HFF-Myc (cell line): ENCODE measurements around the gene NHLH2.
A peak's percentile ranks its signal among the peaks of the same experiment; 100 is the strongest.

ENCODE experiments used
- DNase-seq: peaks from one replicate; pipeline ENCODE4 v3.0.0-alpha.2; 2011; ENCODE audit warnings: low read depth; ENCODE audit errors: extremely low read depth
- H3K4me3 ChIP-seq: replicated peaks from 2 replicates; pipeline ENCODE4 v1.5.1; 2011; ENCODE audit warnings: low read depth, mild to moderate bottlenecking, control low read depth, low read length
- TF ChIP-seq, protein P1 (sequence below): IDR thresholded peaks from 2 replicates; pipeline ENCODE4 v1.5.1; 2012; ENCODE audit warnings: mild to moderate bottlenecking, low read depth, low read length, control low read depth; ENCODE audit errors: missing control alignments

Gene NHLH2

DNA sequence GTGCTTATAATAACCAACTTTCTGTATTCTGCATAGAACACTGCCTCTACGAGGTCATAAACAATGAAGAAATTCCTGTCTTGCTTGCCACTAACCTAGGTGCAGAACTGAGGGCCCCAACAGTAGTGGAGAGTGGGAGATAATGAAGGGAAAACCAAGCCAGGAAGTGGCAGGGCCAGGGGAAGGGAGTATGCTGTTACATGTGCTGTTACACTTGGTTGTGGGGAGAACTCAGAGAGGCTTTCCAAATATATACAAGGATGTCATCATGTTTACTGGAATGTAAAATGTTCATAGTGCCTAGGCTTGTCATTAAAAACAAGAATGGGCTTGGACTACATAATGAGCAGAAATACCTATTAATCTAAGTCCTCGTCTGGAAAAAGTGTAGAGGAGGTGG is 31.1 kb downstream of the NHLH2 start:
- H3K4me3 ChIP-seq, result no peak overlapping the region
- TF ChIP-seq, protein P1, sequence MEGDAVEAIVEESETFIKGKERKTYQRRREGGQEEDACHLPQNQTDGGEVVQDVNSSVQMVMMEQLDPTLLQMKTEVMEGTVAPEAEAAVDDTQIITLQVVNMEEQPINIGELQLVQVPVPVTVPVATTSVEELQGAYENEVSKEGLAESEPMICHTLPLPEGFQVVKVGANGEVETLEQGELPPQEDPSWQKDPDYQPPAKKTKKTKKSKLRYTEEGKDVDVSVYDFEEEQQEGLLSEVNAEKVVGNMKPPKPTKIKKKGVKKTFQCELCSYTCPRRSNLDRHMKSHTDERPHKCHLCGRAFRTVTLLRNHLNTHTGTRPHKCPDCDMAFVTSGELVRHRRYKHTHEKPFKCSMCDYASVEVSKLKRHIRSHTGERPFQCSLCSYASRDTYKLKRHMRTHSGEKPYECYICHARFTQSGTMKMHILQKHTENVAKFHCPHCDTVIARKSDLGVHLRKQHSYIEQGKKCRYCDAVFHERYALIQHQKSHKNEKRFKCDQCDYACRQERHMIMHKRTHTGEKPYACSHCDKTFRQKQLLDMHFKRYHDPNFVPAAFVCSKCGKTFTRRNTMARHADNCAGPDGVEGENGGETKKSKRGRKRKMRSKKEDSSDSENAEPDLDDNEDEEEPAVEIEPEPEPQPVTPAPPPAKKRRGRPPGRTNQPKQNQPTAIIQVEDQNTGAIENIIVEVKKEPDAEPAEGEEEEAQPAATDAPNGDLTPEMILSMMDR, result no peak
- DNase-seq, result no peak

DNA sequence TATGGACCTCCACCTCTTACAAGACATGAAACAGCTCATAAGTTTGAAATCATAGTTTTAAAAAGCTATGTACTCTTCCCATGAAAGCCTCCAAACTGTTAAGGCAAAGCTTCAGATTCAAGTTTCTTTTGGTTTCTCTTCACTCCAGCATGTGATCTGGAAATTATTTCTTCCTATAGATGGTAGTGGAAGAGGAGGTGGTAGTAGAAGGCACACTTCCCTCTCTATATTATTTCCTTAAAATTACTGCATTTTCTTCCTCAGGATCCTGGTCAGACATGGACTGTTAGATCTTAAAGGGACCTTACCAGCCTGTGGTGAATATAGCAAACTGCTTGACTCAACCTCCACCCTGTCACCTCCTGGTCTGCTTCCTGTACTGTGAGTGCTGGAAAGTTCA is 31.9 kb downstream of the NHLH2 start:
- TF ChIP-seq, protein P1, result no peak
- H3K4me3 ChIP-seq, result no peak overlapping the region
- no peak for DNase-seq

DNA sequence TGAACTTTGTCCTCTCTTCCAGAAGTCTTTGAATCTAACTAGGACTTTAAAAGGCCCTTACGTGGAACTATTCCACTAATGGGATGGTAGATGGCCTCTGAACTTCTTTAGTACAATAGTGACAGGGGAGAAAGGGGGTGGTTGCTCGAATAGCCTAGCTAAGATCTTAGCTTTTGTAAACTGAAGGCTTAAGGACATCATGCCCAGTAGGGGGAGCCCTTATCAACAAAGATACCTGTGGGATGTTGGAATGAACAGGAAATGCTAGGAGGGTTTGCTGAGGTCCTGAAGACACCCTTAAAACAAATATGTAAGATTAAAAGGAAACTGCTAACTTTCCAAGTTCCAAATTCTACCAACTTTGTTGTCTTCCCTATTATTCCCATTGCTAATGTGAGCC is 33.2 kb downstream of the NHLH2 start:
- peak; percentile 63 for DNase-seq
- H3K4me3 ChIP-seq, result no peak overlapping the region
- TF ChIP-seq, protein P1, result peak; percentile 83

DNA sequence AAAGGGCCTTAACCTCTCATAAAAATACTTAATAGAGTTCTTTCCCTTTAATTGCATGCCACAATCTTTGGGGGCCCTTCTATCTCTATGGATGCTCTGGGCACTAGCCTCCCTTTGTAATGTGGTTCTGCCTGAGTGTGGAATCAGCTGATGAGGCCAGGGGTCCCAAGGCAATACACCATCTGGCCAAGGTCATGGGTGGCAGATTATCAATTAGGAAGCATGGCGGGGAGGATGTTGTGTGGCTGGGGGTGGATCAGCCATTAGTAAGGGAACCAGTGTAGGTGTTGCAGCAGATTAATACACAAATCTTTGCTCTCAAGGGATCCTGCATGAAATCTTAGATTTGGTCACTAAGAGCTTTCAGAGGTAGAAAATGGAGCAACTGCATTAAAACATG is 35.3 kb downstream of the NHLH2 start:
- TF ChIP-seq, protein P1, result no peak
- DNase-seq, result no peak

DNA sequence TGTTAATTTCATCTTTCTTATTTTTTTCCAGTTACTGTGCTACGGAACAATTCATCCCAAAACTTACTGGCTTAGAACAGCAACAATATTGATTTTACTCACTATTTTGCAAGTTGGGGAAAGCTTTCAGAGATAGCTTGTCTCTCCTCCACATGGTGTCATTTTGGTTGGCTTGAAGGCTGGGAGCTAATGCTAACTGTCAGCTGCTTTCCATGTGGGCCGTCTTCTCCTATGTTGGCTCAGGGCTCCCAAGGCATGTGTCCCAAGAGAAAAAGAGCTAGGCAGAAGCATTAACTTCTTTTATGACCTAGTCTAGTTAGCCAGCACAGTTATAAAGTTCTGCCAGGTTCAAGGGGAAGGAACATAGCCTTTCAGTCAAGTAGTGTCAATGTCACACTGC is 38.5 kb downstream of the NHLH2 start:
- TF ChIP-seq, protein P1, result no peak
- no peak for DNase-seq
- no peak overlapping the region for H3K4me3 ChIP-seq

More for the DNA sequence above, 35.3 kb downstream of the NHLH2 start:
- H3K4me3 ChIP-seq, result no peak overlapping the region

DNA sequence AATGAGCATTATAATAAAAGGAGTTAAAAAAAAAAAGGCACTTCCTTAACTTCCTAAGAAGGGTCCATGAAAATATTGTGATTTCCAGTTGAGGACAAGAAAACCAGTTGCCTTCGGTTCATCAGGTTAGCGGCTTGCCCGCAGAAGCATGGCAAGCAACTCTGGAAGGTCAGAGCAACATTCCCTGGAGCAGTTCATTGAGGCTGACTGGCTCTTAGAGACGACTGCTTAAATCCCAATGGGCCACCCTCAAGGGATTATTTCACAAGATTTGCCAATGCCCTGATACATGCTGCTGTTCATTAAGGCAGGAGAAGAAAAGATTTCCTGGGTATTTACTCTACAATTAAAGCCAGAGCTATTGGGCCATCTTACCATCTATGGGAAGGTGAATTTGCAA is 43.4 kb downstream of the NHLH2 start:
- DNase-seq, result no peak
- no peak overlapping the region for H3K4me3 ChIP-seq
- TF ChIP-seq, protein P1, result no peak

DNA sequence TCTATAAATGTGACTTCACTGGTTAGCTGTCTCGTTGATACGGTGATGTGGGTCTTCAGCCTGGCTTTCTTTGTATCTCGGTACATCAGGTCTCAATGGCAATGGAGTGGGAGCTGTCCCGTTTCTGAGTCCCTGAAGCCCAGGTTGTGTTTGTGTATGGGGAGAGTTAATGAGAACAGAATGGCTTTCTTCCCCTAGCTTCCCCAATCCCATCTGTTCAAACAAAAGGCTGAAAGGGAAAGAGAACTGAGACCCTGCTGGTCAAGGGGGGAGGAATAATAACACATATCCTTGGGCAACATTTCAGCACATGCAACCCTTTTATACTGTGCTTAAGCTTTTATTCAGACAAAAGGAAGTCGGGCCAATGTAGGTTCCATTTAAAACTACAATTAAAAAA is 44.0 kb downstream of the NHLH2 start:
- no peak for DNase-seq
- TF ChIP-seq, protein P1, result no peak
- H3K4me3 ChIP-seq, result no peak overlapping the region
